Pancreas (tissue), 10 donors: ENCODE measurements around the gene TMEM135. TPM values are rescaled to one million over a fixed set of nuclear protein-coding genes. Genes with fewer than 3 reads are reported as not detected.

ENCODE experiments used
- ATAC-seq, 4 donors: fragments of 200-7000 bp; cut with Tn5 transposase; one replicate each; pipeline versions ENCODE4 v1.8.0 to v1.9.1; 2020; ENCODE audit warnings: mild to moderate bottlenecking in 4 of 4, moderate library complexity in 4 of 4
- DNase-seq, 6 donors: peaks; one replicate each; pipeline ENCODE4 v3.0.0-alpha.2; 2020
- FAIRE-seq: peaks from 2 replicates; lab custom pipeline; 2012; peaks lifted over from hg19 to GRCh38; lab: Jason Lieb, UNC
- H3K27ac ChIP-seq, 4 donors: fragments of 200-600 bp; sonication (generic); 1 replicate in 3 of 4; 2 replicates in 1 of 4; pipeline versions ENCODE4 v1.5.0 to v1.8.0; 2020
- H3K27me3 ChIP-seq, 4 donors: fragments of 200-600 bp; one replicate each; pipeline ENCODE4 v1.8.0; 2021
- H3K36me3 ChIP-seq, 3 donors: fragments of 200-600 bp; sonication (generic) in 1 of 3; one replicate each; pipeline versions ENCODE4 v1.5.0 to v1.8.0; 2020 to 2021
- H3K4me1 ChIP-seq, 3 donors: fragments of 200-600 bp; one replicate each; pipeline ENCODE4 v1.8.0; 2021
- H3K4me3 ChIP-seq, 4 donors: fragments of 200-600 bp; sonication (generic) in 2 of 4; one replicate each; pipeline versions ENCODE4 v1.5.0 to v1.8.0; 2020 to 2021
- H3K9me3 ChIP-seq, 4 donors: fragments of 200-600 bp; one replicate each; pipeline ENCODE4 v1.8.0; 2021
- CTCF ChIP-seq, 4 donors: fragments of 200-600 bp; sonication (generic) in 3 of 4; IDR thresholded peaks; one replicate each; pipeline versions ENCODE4 v1.5.0 to v1.8.0; 2021; ENCODE audit warnings: antibody characterized with exemption in 4 of 4
- WGBS, 2 donors: extraction: QIAGEN DNeasy Blood & Tissue Kit; methylation state at CpG; one replicate each; pipeline ENCODE4 v1.1.7; 2013; 5-methylcytosine and 5-hydroxymethylcytosine counted together
- intact Hi-C, 3 donors: fragments of 100-400 bp; cut with DNase I; formaldehyde crosslinking; loops; one replicate each; pipeline versions ENCODE4 v1.11.1 to v1.14.2; 2022
- polyA plus RNA-seq, 2 donors: library from polyadenylated mRNA; stranded (reverse); fragments of 200-250 nt; gene quantifications; one replicate each; pipeline ENCODE4 v1.2.3, GENCODE V29; 2013
- total RNA-seq, 6 donors: library from RNA; stranded (reverse); fragmentation: NEBNext Ultra II Directional in 4 of 6; extraction: Animal tissue kit (Norgen Biotek cat#: 25700) in 4 of 6; gene quantifications; one replicate each; pipeline versions ENCODE4 v1.2.1 to v1.2.4, GENCODE V29; 2021 to 2023
- donor health status: healthy with polysubstance abuse.
- donor health status: DM: no; HTN: no; CAD: no; lungs with moderate emphysema.
- donor health status: DM: no; HTN: no; CAD: no.
- donor health status: control.
- donor health status: control.
- donor health status: Bipolar disorder and iron deficiency.
- donor health status: DM: yes; HTN: yes; CAD: no.
- donor health status: DM: no; HTN: no; CAD: no.
- donor health status: DM: no; HTN: no; CAD: no.
- donor health status: DM: yes; HTN: yes; CAD: no.

The TMEM135 gene
- total and polyA plus RNA-seq, 8 donors = 2.6 to 10.1 (median 8.0) TPM

GRCh38 chr11:87063982-87064381 is 26.2 kb downstream of the TMEM135 start:
- DNase-seq (no peak), ATAC-seq (no peak), FAIRE-seq (no peak)
- Histone ChIP-seq H3K9me3 (no peaks in the 10 kb centered on the region), H3K36me3 (no peaks in the 10 kb centered on the region), H3K4me3 (no peak overlapping the region), H3K4me1 (no peaks in the 10 kb centered on the region), H3K27ac (no peak overlapping the region), H3K27me3 (no peaks in the 10 kb centered on the region)
- 46 to 73% methylated on average over 2 of the region's 2 CpGs for WGBS, 2 donors
- intact Hi-C loops = no loop called here
- TF ChIP-seq CTCF (IDR thresholded peaks at IDR 0.05) = no peak

DNA sequence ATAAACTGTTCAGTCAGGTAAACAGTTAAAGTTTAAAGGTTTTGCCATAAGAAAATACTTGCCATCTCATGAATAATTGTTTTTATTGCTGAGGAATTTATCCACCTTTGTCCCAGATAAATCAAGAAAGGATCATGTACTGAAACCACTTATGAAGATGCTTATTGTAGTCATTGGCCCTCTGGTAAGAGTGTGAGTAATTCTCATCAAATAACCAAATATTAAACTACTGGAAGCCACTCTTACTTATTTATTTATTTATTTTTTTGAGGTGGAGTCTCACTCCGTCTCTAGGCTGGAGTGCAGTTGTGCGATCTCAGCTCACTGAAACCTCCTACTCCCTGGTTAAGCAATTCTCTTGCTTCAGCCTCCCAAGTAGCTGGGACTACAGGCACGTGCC is 35.1 kb downstream of the TMEM135 start:
- Histone ChIP-seq H3K4me1 (no peaks in the 10 kb centered on the region), H3K4me3 (no peak overlapping the region), H3K27ac (no peak overlapping the region), H3K36me3 (peaks cover 0 to 10% (median 0%) of the 10 kb centered on the region in 3 donors), H3K9me3 (no peaks in the 10 kb centered on the region), H3K27me3 (no peaks in the 10 kb centered on the region)
- intact Hi-C loops = no loop called here
- ATAC-seq (no peak), DNase-seq (no peak), FAIRE-seq (no peak)
- TF ChIP-seq CTCF (IDR thresholded peaks at IDR 0.05) = no peak
- WGBS, 2 donors = 78 to 85% methylated on average over 3 of the region's 3 CpGs

DNA sequence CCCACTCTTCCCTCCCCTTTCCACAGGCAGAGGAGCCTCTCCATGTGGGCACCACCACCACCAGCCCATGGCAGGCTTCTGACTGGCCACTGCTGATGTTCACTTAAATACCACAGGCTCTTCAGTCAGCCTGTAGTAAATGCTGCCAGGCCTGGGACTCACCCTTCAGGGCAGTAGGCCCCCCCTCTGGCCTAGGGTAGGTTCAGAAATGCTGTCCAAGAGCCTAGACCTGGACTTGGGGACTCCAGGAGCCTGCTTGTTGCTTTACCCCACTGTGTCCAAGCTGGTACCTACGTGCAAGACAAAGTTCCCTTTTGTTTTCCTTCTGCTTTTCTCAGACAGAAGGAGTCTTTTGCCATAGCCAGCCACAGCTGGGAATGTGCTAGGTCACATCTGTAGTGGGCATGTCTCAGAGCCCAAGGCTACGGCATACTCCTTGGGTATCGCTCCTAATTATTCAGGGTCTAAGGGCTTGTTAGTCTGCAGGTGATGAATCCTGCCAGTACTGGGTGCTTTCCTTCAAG is 38.6 kb downstream of the TMEM135 start:
- H3K27ac ChIP-seq = no peak overlapping the region
- no peak overlapping the region for H3K4me3 ChIP-seq
- ATAC-seq = peak in 1 of 4 donors; percentile 25
- intact Hi-C loops = no loop called here
- H3K9me3 ChIP-seq = no peaks in the 10 kb centered on the region
- no peaks in the 10 kb centered on the region for H3K4me1 ChIP-seq
- peaks cover 0 to 10% (median 0%) of the 10 kb centered on the region in 3 donors for H3K36me3 ChIP-seq
- WGBS, 2 donors = 77 to 84% methylated on average over 3 of the region's 3 CpGs
- no peaks in the 10 kb centered on the region for H3K27me3 ChIP-seq
- FAIRE-seq = no peak
- TF ChIP-seq CTCF (IDR thresholded peaks at IDR 0.05) = no peak
- DNase-seq = no peak

- FAIRE-seq (no peak), ATAC-seq (no peak), DNase-seq (no peak)
- H3K4me3 ChIP-seq = no peak overlapping the region
- intact Hi-C loops = no loop called here
- H3K9me3 ChIP-seq = no peaks in the 10 kb centered on the region
- WGBS, 2 donors = 90% methylated on average over 3 of the region's 3 CpGs
- H3K27me3 ChIP-seq = no peaks in the 10 kb centered on the region
- no peaks in the 10 kb centered on the region for H3K4me1 ChIP-seq
- no peak overlapping the region for H3K27ac ChIP-seq
- TF ChIP-seq CTCF (IDR thresholded peaks at IDR 0.05) = no peak
- H3K36me3 ChIP-seq = peaks cover 0 to 10% (median 0%) of the 10 kb centered on the region in 3 donors
Measured at GRCh38 chr11:87076874-87077429, 39.2 kb downstream of the TMEM135 start.

GRCh38 chr11:87081358-87081757 is 43.6 kb downstream of the TMEM135 start:
- Histone ChIP-seq H3K36me3 (peaks cover 0 to 10% (median 0%) of the 10 kb centered on the region in 3 donors), H3K9me3 (no peaks in the 10 kb centered on the region), H3K4me1 (no peaks in the 10 kb centered on the region), H3K27ac (no peak overlapping the region), H3K27me3 (no peaks in the 10 kb centered on the region), H3K4me3 (no peak overlapping the region)
- FAIRE-seq = peak; percentile 66
- intact Hi-C loops = no loop called here
- ATAC-seq = no peak
- no peak for DNase-seq
- no peak for TF ChIP-seq CTCF (IDR thresholded peaks at IDR 0.05)
- WGBS, 2 donors = 83 to 87% methylated on average over 3 of the region's 3 CpGs
